ENCODE results near the gene ANKRD2. TPM values are rescaled to one million over a fixed set of nuclear protein-coding genes. Genes with fewer than 3 reads are reported as not detected.

Gene ANKRD2
- total and polyA plus RNA-seq, 2 donors, result 0.05 to 0.68 TPM

DNA sequence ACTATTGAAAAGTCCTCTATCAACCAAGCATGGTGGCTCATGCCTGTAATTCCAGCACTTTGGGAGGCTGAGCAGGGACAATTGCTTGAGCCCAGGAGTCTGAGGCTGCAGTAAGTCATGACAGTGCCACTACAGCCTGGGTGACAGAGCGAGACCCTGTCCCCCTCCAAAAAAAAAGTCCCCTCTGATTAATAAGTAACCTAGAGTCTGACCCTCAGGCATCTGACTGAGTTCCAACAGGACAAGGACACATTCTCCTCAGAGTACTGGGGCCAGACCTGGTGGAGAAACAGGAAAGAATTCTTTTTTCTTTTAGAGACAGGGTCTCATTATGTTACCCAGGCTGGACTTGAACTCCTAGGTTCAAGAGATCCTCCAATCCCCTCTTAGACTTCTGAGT lies 50.7 kb downstream of the ANKRD2 start:
- WGBS, result 97% methylated on average over 1 of the region's 1 CpG
- no peak for DNase-seq (ENCODE audit: low read depth in 6 of 9, low spot score in 9 of 9)
- H3K9me3 ChIP-seq (ENCODE audit: control insufficient read depth in 2 of 2, insufficient read depth in 1 of 2, low read length in 1 of 2), result no peaks in the 10 kb centered on the region
- no peak overlapping the region for H3K27ac ChIP-seq (ENCODE audit: low read depth in 1 of 2, low read length in 1 of 2)
- no peaks in the 10 kb centered on the region for H3K4me1 ChIP-seq (ENCODE audit: control insufficient read depth in 2 of 2, insufficient read depth in 2 of 2, low read length in 2 of 2)
- no peak overlapping the region for H3K4me3 ChIP-seq (ENCODE audit: low read length in 2 of 2)
- H3K27me3 ChIP-seq (ENCODE audit: control insufficient read depth in 2 of 2, insufficient read depth in 1 of 2, low read length in 1 of 2), result no peaks in the 10 kb centered on the region
- H3K36me3 ChIP-seq (ENCODE audit: control insufficient read depth in 2 of 2, insufficient read depth in 2 of 2, low read length in 1 of 2), result no peaks in the 10 kb centered on the region

DNA sequence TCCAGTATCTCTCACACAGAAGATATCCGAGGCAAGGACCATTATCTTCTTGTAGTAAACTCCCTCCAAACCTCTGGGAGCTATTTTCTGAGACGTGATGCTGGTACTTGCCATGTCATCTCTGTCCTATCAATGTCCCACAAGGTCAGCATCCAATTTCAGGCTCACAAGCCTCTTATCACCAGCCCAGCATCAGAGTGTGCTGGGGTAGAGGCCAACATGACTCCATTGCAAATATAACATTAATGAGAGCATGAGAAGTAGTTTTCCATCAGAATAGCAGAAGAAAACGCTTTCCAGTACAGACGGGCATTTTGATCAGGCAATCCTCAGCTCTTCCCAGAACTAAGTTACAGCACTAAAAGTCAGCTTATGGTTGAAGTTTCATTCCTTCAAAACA lies 55.2 kb downstream of the ANKRD2 start:
- Histone ChIP-seq H3K4me1 (ENCODE audit: control insufficient read depth in 2 of 2, insufficient read depth in 2 of 2, low read length in 2 of 2) (peaks cover 2% of the 10 kb centered on the region in 2 donors), H3K27me3 (ENCODE audit: control insufficient read depth in 2 of 2, insufficient read depth in 1 of 2, low read length in 1 of 2) (peaks cover 0 to under 1% of the 10 kb centered on the region in 2 donors), H3K36me3 (ENCODE audit: control insufficient read depth in 2 of 2, insufficient read depth in 2 of 2, low read length in 1 of 2) (no peaks in the 10 kb centered on the region), H3K9me3 (ENCODE audit: control insufficient read depth in 2 of 2, insufficient read depth in 1 of 2, low read length in 1 of 2) (peaks cover 0 to under 1% of the 10 kb centered on the region in 2 donors), H3K4me3 (ENCODE audit: low read length in 2 of 2) (no peak overlapping the region), H3K27ac (ENCODE audit: low read depth in 1 of 2, low read length in 1 of 2) (no peak overlapping the region)
- DNase-seq (ENCODE audit: low read depth in 6 of 9, low spot score in 9 of 9), result no peak
- WGBS, result 98% methylated on average over 4 of the region's 4 CpGs

DNA sequence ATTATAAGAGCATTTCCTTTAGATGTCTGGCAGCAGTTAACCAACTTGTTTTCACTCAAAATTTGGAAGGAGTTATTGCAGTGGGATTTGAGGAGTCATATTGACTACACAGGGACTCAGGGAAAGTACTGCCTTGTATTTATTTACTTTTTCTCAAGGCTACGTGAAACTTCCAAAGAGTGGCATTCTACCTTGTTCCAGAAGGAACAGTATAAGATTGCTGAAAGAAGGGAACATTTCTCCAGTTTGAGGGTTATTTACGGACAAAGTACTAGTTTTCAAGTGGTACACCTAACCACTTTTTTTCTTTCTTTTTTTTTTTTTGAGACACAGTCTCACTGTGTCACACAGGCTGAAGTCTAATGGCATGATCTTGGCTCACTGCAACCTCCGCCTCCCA lies 55.6 kb downstream of the ANKRD2 start:
- no peaks in the 10 kb centered on the region for H3K36me3 ChIP-seq (ENCODE audit: control insufficient read depth in 2 of 2, insufficient read depth in 2 of 2, low read length in 1 of 2)
- H3K27me3 ChIP-seq (ENCODE audit: control insufficient read depth in 2 of 2, insufficient read depth in 1 of 2, low read length in 1 of 2), result peaks cover 0 to 6% of the 10 kb centered on the region in 2 donors
- H3K27ac ChIP-seq (ENCODE audit: low read depth in 1 of 2, low read length in 1 of 2), result no peak overlapping the region
- peaks cover 0 to 5% of the 10 kb centered on the region in 2 donors for H3K9me3 ChIP-seq (ENCODE audit: control insufficient read depth in 2 of 2, insufficient read depth in 1 of 2, low read length in 1 of 2)
- H3K4me1 ChIP-seq (ENCODE audit: control insufficient read depth in 2 of 2, insufficient read depth in 2 of 2, low read length in 2 of 2), result peaks cover 2 to 7% of the 10 kb centered on the region in 2 donors
- H3K4me3 ChIP-seq (ENCODE audit: low read length in 2 of 2), result no peak overlapping the region
- DNase-seq (ENCODE audit: low read depth in 6 of 9, low spot score in 9 of 9), result no peak
- 99% methylated on average over 3 of the region's 3 CpGs for WGBS

DNA sequence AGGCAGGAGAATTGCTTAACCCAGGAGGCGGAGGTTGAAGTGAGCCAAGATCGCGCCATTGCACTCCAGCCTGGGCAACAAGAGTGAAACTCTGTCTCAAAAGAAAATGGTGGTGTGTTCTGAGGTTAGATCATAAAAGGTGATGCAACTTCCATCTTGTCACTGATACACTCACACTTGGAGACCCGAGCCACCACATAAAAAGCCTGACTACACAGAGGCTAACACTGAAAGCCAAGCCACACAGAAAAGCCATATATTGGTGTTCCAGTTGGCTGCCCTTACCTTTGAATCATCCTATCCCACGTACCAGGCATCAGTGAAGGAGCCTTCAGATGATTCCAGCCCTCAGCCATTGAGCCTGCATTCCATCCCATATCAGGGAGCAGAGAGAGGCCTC lies 56.7 kb downstream of the ANKRD2 start:
- H3K4me3 ChIP-seq (ENCODE audit: low read length in 2 of 2), result no peak overlapping the region
- WGBS, result 96% methylated on average over 5 of the region's 5 CpGs
- H3K4me1 ChIP-seq (ENCODE audit: control insufficient read depth in 2 of 2, insufficient read depth in 2 of 2, low read length in 2 of 2), result peaks cover 2 to 10% of the 10 kb centered on the region in 2 donors
- peaks cover 0 to 6% of the 10 kb centered on the region in 2 donors for H3K9me3 ChIP-seq (ENCODE audit: control insufficient read depth in 2 of 2, insufficient read depth in 1 of 2, low read length in 1 of 2)
- no peaks in the 10 kb centered on the region for H3K36me3 ChIP-seq (ENCODE audit: control insufficient read depth in 2 of 2, insufficient read depth in 2 of 2, low read length in 1 of 2)
- H3K27ac ChIP-seq (ENCODE audit: low read depth in 1 of 2, low read length in 1 of 2), result no peak overlapping the region
- DNase-seq (ENCODE audit: low read depth in 6 of 9, low spot score in 9 of 9), result no peak
- peaks cover 0 to 6% of the 10 kb centered on the region in 2 donors for H3K27me3 ChIP-seq (ENCODE audit: control insufficient read depth in 2 of 2, insufficient read depth in 1 of 2, low read length in 1 of 2)

DNA sequence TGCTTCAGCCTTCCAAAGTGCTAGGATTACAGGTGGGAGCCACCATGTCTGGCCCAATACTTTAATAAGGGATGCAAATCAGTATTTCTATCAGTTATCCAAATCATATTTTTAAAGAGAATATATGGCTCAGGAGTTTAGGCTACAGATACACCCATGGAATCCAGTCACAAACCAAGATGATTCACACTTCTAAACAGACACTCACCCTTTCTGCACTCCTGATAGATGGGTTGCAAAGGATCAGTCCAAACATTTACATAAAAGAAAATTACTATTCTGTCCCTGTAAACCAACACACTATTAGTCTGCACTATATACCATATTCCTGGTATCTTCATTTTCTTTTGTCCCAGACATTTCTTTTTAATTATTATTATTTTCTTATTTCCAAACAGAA lies 58.5 kb downstream of the ANKRD2 start:
- H3K9me3 ChIP-seq (ENCODE audit: control insufficient read depth in 2 of 2, insufficient read depth in 1 of 2, low read length in 1 of 2), result peaks cover 0 to 6% of the 10 kb centered on the region in 2 donors
- no peak overlapping the region for H3K27ac ChIP-seq (ENCODE audit: low read depth in 1 of 2, low read length in 1 of 2)
- no peak overlapping the region for H3K4me3 ChIP-seq (ENCODE audit: low read length in 2 of 2)
- H3K36me3 ChIP-seq (ENCODE audit: control insufficient read depth in 2 of 2, insufficient read depth in 2 of 2, low read length in 1 of 2), result no peaks in the 10 kb centered on the region
- peaks cover 0 to 6% of the 10 kb centered on the region in 2 donors for H3K27me3 ChIP-seq (ENCODE audit: control insufficient read depth in 2 of 2, insufficient read depth in 1 of 2, low read length in 1 of 2)
- no peak for DNase-seq (ENCODE audit: low read depth in 6 of 9, low spot score in 9 of 9)
- H3K4me1 ChIP-seq (ENCODE audit: control insufficient read depth in 2 of 2, insufficient read depth in 2 of 2, low read length in 2 of 2), result peaks cover 2 to 10% of the 10 kb centered on the region in 2 donors

DNA sequence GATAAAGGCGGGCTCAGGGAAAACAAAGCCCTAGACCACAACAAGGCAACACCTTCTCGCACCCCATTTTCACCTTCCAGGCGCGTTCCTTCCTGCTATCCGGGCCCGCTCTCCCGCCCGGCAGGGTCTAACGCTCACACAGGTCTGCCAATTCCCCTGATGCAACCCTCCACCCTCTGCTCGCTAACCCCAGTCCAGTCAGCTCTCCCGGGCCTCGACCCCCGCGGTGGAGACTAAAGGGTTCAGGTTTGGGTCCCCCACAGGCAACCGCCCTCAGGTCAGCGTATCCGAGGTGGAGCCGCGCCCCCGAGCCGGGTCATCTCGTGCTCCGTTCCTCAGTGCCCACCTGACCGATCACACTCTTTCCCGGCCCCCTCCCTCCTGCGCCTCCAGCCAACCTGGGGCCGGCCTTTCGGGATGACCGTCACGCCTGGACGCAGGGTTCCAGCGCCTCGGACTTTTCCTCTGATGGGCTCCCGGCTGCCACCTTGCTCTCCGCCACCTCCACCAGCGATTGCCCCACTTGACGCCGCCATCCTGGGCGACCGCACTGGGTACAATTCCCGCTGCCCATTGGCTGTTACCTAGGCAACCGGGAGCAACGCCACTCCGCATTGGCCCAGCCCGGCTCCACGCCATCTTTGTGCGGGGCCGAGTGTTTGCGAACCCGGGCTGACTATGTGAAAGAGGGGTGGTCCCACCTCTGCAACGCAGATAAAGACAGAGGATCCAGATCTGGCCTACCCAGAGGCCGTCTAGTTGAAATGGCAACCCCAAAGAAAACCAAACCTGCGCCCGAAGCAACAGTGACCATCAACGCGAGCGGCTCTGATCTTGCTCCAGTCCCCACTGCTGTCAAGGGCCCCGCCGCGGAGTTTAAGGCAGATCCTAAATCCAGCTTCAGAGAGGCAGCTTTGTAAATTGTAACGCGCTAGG lies 60.6 kb downstream of the ANKRD2 start, which contains the start of gene MORN4:
TSS of gene MORN4 (minus strand) at position 552 of the 936 bp plus-strand sequence. CDS start 13,847 bp downstream, outside the sequence.
- H3K36me3 ChIP-seq (ENCODE audit: control insufficient read depth in 2 of 2, insufficient read depth in 2 of 2, low read length in 1 of 2), result no peaks in the 10 kb centered on the region
- peak; percentile 67 to 94 (median 74) for DNase-seq (ENCODE audit: low read depth in 6 of 9, low spot score in 9 of 9)
- H3K9me3 ChIP-seq (ENCODE audit: control insufficient read depth in 2 of 2, insufficient read depth in 1 of 2, low read length in 1 of 2), result peaks cover 0 to 6% of the 10 kb centered on the region in 2 donors
- peaks cover 2 to 10% of the 10 kb centered on the region in 2 donors for H3K4me1 ChIP-seq (ENCODE audit: control insufficient read depth in 2 of 2, insufficient read depth in 2 of 2, low read length in 2 of 2)
- WGBS, result 6% methylated on average over 62 of the region's 62 CpGs
- H3K27ac ChIP-seq (ENCODE audit: low read depth in 1 of 2, low read length in 1 of 2), result no peak within 1 kb of the TSS
- H3K27me3 ChIP-seq (ENCODE audit: control insufficient read depth in 2 of 2, insufficient read depth in 1 of 2, low read length in 1 of 2), result peaks cover 0 to 6% of the 10 kb centered on the region in 2 donors
- H3K4me3 ChIP-seq (ENCODE audit: low read length in 2 of 2), result peak within 1 kb of the TSS; percentile 44 to 78

Other genes with a start within 250 kb of the ANKRD2 start
- 17.5 TPM for gene FRAT2, start 238.1 kb upstream of the ANKRD2 start, total RNA-seq
- gene FRAT2, start 238.1 kb upstream of the ANKRD2 start, polyA plus RNA-seq, result 13.1 TPM
- gene RRP12, start 171.4 kb upstream of the ANKRD2 start, total RNA-seq, result 8.5 TPM
- gene RRP12, start 171.4 kb upstream of the ANKRD2 start, polyA plus RNA-seq, result 18.9 TPM
- gene PGAM1, start 146.6 kb upstream of the ANKRD2 start, total RNA-seq, result 272 TPM
- gene PGAM1, start 146.6 kb upstream of the ANKRD2 start, polyA plus RNA-seq, result 104 TPM
- 60.1 TPM for gene EXOSC1, start 126.8 kb upstream of the ANKRD2 start, total RNA-seq
- 53.0 TPM for gene EXOSC1, start 126.8 kb upstream of the ANKRD2 start, polyA plus RNA-seq
- 20.8 TPM for gene ZDHHC16, start 126.6 kb upstream of the ANKRD2 start, total RNA-seq
- 24.4 TPM for gene ZDHHC16, start 126.6 kb upstream of the ANKRD2 start, polyA plus RNA-seq
- gene MMS19, start 74.4 kb upstream of the ANKRD2 start, total RNA-seq, result 58.4 TPM
- gene MMS19, start 74.4 kb upstream of the ANKRD2 start, polyA plus RNA-seq, result 107 TPM
- 2.5 TPM for gene UBTD1, start 73.9 kb upstream of the ANKRD2 start, total RNA-seq
- 7.8 TPM for gene UBTD1, start 73.9 kb upstream of the ANKRD2 start, polyA plus RNA-seq
- 0.19 TPM for gene HOGA1, start 11.6 kb downstream of the ANKRD2 start, total RNA-seq
- gene HOGA1, start 11.6 kb downstream of the ANKRD2 start, polyA plus RNA-seq, result 0.18 TPM
- not detected for gene C10orf62, start 16.9 kb downstream of the ANKRD2 start, total RNA-seq
- not detected for gene C10orf62, start 16.9 kb downstream of the ANKRD2 start, polyA plus RNA-seq
- gene MORN4, start 60.7 kb downstream of the ANKRD2 start, total RNA-seq, result 2.0 TPM
- gene MORN4, start 60.7 kb downstream of the ANKRD2 start, polyA plus RNA-seq, result 4.7 TPM
- 8.9 TPM for gene PI4K2A, start 67.9 kb downstream of the ANKRD2 start, total RNA-seq
- 13.5 TPM for gene PI4K2A, start 67.9 kb downstream of the ANKRD2 start, polyA plus RNA-seq
- 1.4 TPM for gene AVPI1, start 114.5 kb downstream of the ANKRD2 start, total RNA-seq
- 11.5 TPM for gene AVPI1, start 114.5 kb downstream of the ANKRD2 start, polyA plus RNA-seq
- 3.7 TPM for gene MARVELD1, start 141.0 kb downstream of the ANKRD2 start, total RNA-seq
- 14.2 TPM for gene MARVELD1, start 141.0 kb downstream of the ANKRD2 start, polyA plus RNA-seq
- 13.8 TPM for gene ZFYVE27, start 164.3 kb downstream of the ANKRD2 start, total RNA-seq
- 23.7 TPM for gene ZFYVE27, start 164.3 kb downstream of the ANKRD2 start, polyA plus RNA-seq
- gene SFRP5, start 199.2 kb downstream of the ANKRD2 start, total RNA-seq, result 2.4 TPM
- 0.41 TPM for gene SFRP5, start 199.2 kb downstream of the ANKRD2 start, polyA plus RNA-seq